Myometrial cell (primary cell): ENCODE results near the gene BIN2. TPM values are rescaled to one million over a fixed set of nuclear protein-coding genes. Genes with fewer than 3 reads are reported as not detected.

Source experiments
- total RNA-seq: library from RNA; depleted of rRNA; stranded (reverse); fragments of >200 nt; gene quantifications from 2 replicates; pipeline ENCODE4 v1.2.3, GENCODE V29; 2015

Gene BIN2
- not detected in 2 replicates for total RNA-seq

GRCh38 chr12:51323966-51324895 lies at the start of gene BIN2:
Gene BIN2, minus strand, starts transcription at chr12:51324174. Its CDS starts 72 bp downstream, at chr12:51324102.

GRCh38 chr12:51346581-51346980 lies 22.6 kb upstream of the BIN2 start, which contains the start of gene CELA1:
Gene CELA1, minus strand, starts transcription at chr12:51346679. Its CDS starts 41 bp downstream, at chr12:51346638.

GRCh38 chr12:51270067-51270950 lies 53.7 kb downstream of the BIN2 start, which contains the start of gene SMAGP:
Gene SMAGP, minus strand, starts transcription at chr12:51270415. Its CDS starts 1,137 bp downstream, at chr12:51269278.

GRCh38 chr12:51238510-51239334 lies 85.3 kb downstream of the BIN2 start, which contains the start of gene DAZAP2:
Gene DAZAP2, plus strand, starts transcription at chr12:51238826. Its CDS starts 82 bp downstream, at chr12:51238908.

Other genes starting within 250 kb of the BIN2 start
- gene CSRNP2, start 240.6 kb downstream of the BIN2 start, total RNA-seq, result 12.1 and 14.5 TPM in 2 replicates
- gene TFCP2, start 151.0 kb downstream of the BIN2 start, total RNA-seq, result 7.5 and 7.8 TPM in 2 replicates
- gene POU6F1, start 106.1 kb downstream of the BIN2 start, total RNA-seq, result 3.0 and 11.0 TPM in 2 replicates
- gene DAZAP2, start 85.3 kb downstream of the BIN2 start, total RNA-seq, result 206 and 231 TPM in 2 replicates
- gene SMAGP, start 53.8 kb downstream of the BIN2 start, total RNA-seq, result 22.5 and 31.9 TPM in 2 replicates
- not detected in 2 replicates for gene CELA1, start 22.5 kb upstream of the BIN2 start, total RNA-seq
- gene GALNT6, start 67.2 kb upstream of the BIN2 start, total RNA-seq, result 37.5 and 39.7 TPM in 2 replicates
- 2.0 and 8.3 TPM in 2 replicates for gene SLC4A8, start 100.7 kb upstream of the BIN2 start, total RNA-seq